IMR-90 (cell line): Measurements from ENCODE around the gene SEMA3C. TPM values are rescaled to one million over a fixed set of nuclear protein-coding genes. Genes with fewer than 3 reads are reported as not detected.

Experiments used
- ATAC-seq: fragments of 200-7000 bp; cut with Tn5 transposase; 2 replicates; pipeline ENCODE4 v1.9.1; 2020; ENCODE audit warnings: low read depth, mild to moderate bottlenecking, moderate library complexity
- BruUV-seq: library from RNA; stranded (reverse); fragments of 400-500 nt; replicated peaks from 2 replicates; lab custom pipeline; 2021; lab: Mats Ljungman, UMichigan
- CTCF ChIA-PET: fragments of 300-600 bp; formaldehyde crosslinking; extraction: SDS; loops from one replicate; lab custom pipeline; 2021; ENCODE audit warnings: antibody characterized with exemption; lab: Yijun Ruan, JAX
- POLR2A ChIA-PET: fragments of 300-600 bp; sonication (Branson Sonifier 250); formaldehyde crosslinking; loops from one replicate; lab custom pipeline; 2022; ENCODE audit warnings: antibody characterized with exemption; ENCODE audit not compliant: unreplicated experiment; lab: Charles Lee
- DNase-seq: peaks from one replicate; pipeline ENCODE4 v3.0.0; 2013
- H2AFZ ChIP-seq: replicated peaks from 2 replicates; pipeline ENCODE3; 2013; ENCODE audit warnings: low read length, mild to moderate bottlenecking; ENCODE audit not compliant: poor library complexity
- H2AK5ac ChIP-seq: 2 replicates; pipeline ENCODE4 v1.6.1; 2013; ENCODE audit warnings: low read depth, low read length, inconsistent platforms
- H2AK9ac ChIP-seq: replicated peaks from 2 replicates; pipeline ENCODE3; 2013; ENCODE audit warnings: mild to moderate bottlenecking, low read depth, low read length, moderate library complexity; ENCODE audit not compliant: poor library complexity
- H2BK120ac ChIP-seq: 2 replicates; pipeline ENCODE4 v1.6.1; 2013; ENCODE audit warnings: low read depth, low read length, inconsistent platforms
- H2BK15ac ChIP-seq: 3 replicates; pipeline ENCODE4 v1.6.1; 2013; ENCODE audit warnings: low read depth, low read length, inconsistent platforms
- H2BK20ac ChIP-seq: 2 replicates; pipeline ENCODE4 v1.6.1; 2013; ENCODE audit warnings: low read depth, mild to moderate bottlenecking, inconsistent platforms, low read length, moderate library complexity
- H2BK5ac ChIP-seq: 2 replicates; pipeline ENCODE4 v1.6.1; 2013; ENCODE audit warnings: mild to moderate bottlenecking, low read depth, low read length, inconsistent platforms; ENCODE audit not compliant: poor library complexity, severe bottlenecking
- H3K14ac ChIP-seq: replicated peaks from 2 replicates; pipeline ENCODE4 v1.6.1; 2013; ENCODE audit warnings: low read depth, low read length, inconsistent platforms
- H3K18ac ChIP-seq: 2 replicates; pipeline ENCODE4 v1.6.1; 2013; ENCODE audit warnings: low read depth, low read length, control low read depth
- H3K23ac ChIP-seq: 2 replicates; pipeline ENCODE4 v1.6.1; 2013; ENCODE audit warnings: low read depth, low read length, inconsistent platforms
- H3K27ac ChIP-seq: 2 replicates; pipeline ENCODE4 v1.5.1; 2013; ENCODE audit warnings: mild to moderate bottlenecking, control low read depth, low read length; ENCODE audit not compliant: insufficient read depth
- H3K27me3 ChIP-seq: 2 replicates; pipeline ENCODE4 v1.6.1; 2013; ENCODE audit warnings: low read length; ENCODE audit not compliant: control insufficient read depth, insufficient read depth
- H3K36me3 ChIP-seq: 2 replicates; pipeline ENCODE4 v1.6.1; 2013; ENCODE audit warnings: low read length, mixed read lengths; ENCODE audit not compliant: control insufficient read depth, insufficient read depth
- H3K4ac ChIP-seq: 2 replicates; pipeline ENCODE4 v1.6.1; 2013; ENCODE audit warnings: low read depth, low read length, inconsistent platforms
- H3K4me1 ChIP-seq: 2 replicates; pipeline ENCODE4 v1.6.1; 2013; ENCODE audit warnings: low read length, mixed read lengths; ENCODE audit not compliant: control insufficient read depth, insufficient read depth
- H3K4me2 ChIP-seq: 2 replicates; pipeline ENCODE4 v1.6.1; 2013; ENCODE audit warnings: low read depth, mild to moderate bottlenecking, control low read depth, low read length, moderate library complexity
- H3K4me3 ChIP-seq: 2 replicates; pipeline ENCODE4 v1.5.1; 2013; ENCODE audit warnings: low read depth, mild to moderate bottlenecking, control low read depth, low read length, moderate library complexity; ENCODE audit not compliant: insufficient read depth
- H3K56ac ChIP-seq: 2 replicates; pipeline ENCODE4 v1.6.1; 2013; ENCODE audit warnings: low read length, inconsistent platforms; ENCODE audit not compliant: insufficient read depth; ENCODE audit errors: extremely low read depth
- H3K79me1 ChIP-seq, 2 experiments: 2 replicates each; pipeline ENCODE4 v1.6.1; 2013; ENCODE audit warnings: low read length in 2 of 2, inconsistent platforms in 1 of 2, low read depth in 1 of 2
- H3K9ac ChIP-seq: 2 replicates; pipeline ENCODE4 v1.6.1; 2013; ENCODE audit warnings: low read depth, low read length, control low read depth
- H3K9me1 ChIP-seq: 2 replicates; pipeline ENCODE4 v1.6.1; 2013; ENCODE audit warnings: low read length, inconsistent platforms; ENCODE audit not compliant: insufficient read depth
- H3K9me3 ChIP-seq: 2 replicates; pipeline ENCODE4 v1.6.1; 2013; ENCODE audit warnings: low read length; ENCODE audit not compliant: control insufficient read depth, insufficient read depth
- H4K20me1 ChIP-seq: 2 replicates; pipeline ENCODE4 v1.6.1; 2013; ENCODE audit warnings: low read length, inconsistent platforms; ENCODE audit not compliant: insufficient read depth
- H4K5ac ChIP-seq: 2 replicates; pipeline ENCODE4 v1.6.1; 2013; ENCODE audit warnings: mild to moderate bottlenecking, low read depth, low read length, control low read depth
- H4K8ac ChIP-seq, 2 experiments: 2 replicates each; pipeline ENCODE4 v1.6.1; 2013; ENCODE audit warnings: low read depth in 2 of 2, low read length in 2 of 2, control low read depth in 1 of 2, inconsistent platforms in 1 of 2
- H4K91ac ChIP-seq: 2 replicates; pipeline ENCODE4 v1.6.1; 2013; ENCODE audit warnings: low read depth, low read length, inconsistent platforms; ENCODE audit not compliant: insufficient read depth
- BHLHE40 ChIP-seq: fragments of 150-350 bp; IDR thresholded peaks from 2 replicates; pipeline ENCODE4 v1.6.1; 2016; ENCODE audit warnings: mild to moderate bottlenecking, low read depth, low read length
- CEBPB ChIP-seq: IDR thresholded peaks from 2 replicates; pipeline ENCODE4 v1.6.1; 2012; ENCODE audit warnings: low read depth, low read length, improper control_type of control experiment
- CHD1 ChIP-seq: IDR thresholded peaks from 2 replicates; pipeline ENCODE4 v1.6.1; 2012; ENCODE audit warnings: low read depth, low read length, improper control_type of control experiment
- CTCF ChIP-seq: conservative IDR thresholded peaks from 2 replicates; pipeline ENCODE4 v1.5.1; 2012; ENCODE audit warnings: mild to moderate bottlenecking, low read depth, low read length, improper control_type of control experiment
- ELK1 ChIP-seq: fragments of 150-350 bp; IDR thresholded peaks from 2 replicates; pipeline ENCODE4 v1.6.1; 2016; ENCODE audit warnings: low read depth, mild to moderate bottlenecking, low read length, moderate library complexity, borderline replicate concordance
- FOS ChIP-seq: fragments of 150-350 bp; IDR thresholded peaks from 2 replicates; pipeline ENCODE4 v1.6.1; 2016; ENCODE audit warnings: low read depth, low read length
- MAFK ChIP-seq: IDR thresholded peaks from 2 replicates; pipeline ENCODE4 v1.6.1; 2012; ENCODE audit warnings: low read depth, low read length, improper control_type of control experiment
- MAZ ChIP-seq: IDR thresholded peaks from 2 replicates; pipeline ENCODE4 v1.6.1; 2012; ENCODE audit warnings: low read depth, mild to moderate bottlenecking, low read length, improper control_type of control experiment, moderate library complexity, borderline replicate concordance
- MXI1 ChIP-seq: IDR thresholded peaks from 2 replicates; pipeline ENCODE4 v1.6.1; 2012; ENCODE audit warnings: low read depth, mild to moderate bottlenecking, low read length, moderate library complexity, borderline replicate concordance
- NFE2L2 ChIP-seq: fragments of 150-350 bp; IDR thresholded peaks from 2 replicates; pipeline ENCODE4 v1.6.1; 2016; ENCODE audit warnings: low read depth, mild to moderate bottlenecking, low read length
- POLR2A ChIP-seq: IDR thresholded peaks from 2 replicates; pipeline ENCODE4 v1.6.1; 2012; ENCODE audit warnings: mild to moderate bottlenecking, low read depth, low read length
- RAD21 ChIP-seq: IDR thresholded peaks from 2 replicates; pipeline ENCODE4 v1.6.1; 2012; ENCODE audit warnings: low read length, improper control_type of control experiment
- RCOR1 ChIP-seq: IDR thresholded peaks from 2 replicates; pipeline ENCODE4 v1.6.1; 2012; ENCODE audit warnings: mild to moderate bottlenecking, low read length, improper control_type of control experiment; ENCODE audit not compliant: insufficient replicate concordance
- RFX5 ChIP-seq: IDR thresholded peaks from 2 replicates; pipeline ENCODE4 v1.8.0; 2012; ENCODE audit warnings: low read depth, mild to moderate bottlenecking, low read length, moderate library complexity
- SMC3 ChIP-seq: fragments of 150-350 bp; IDR thresholded peaks from 2 replicates; pipeline ENCODE4 v1.6.1; 2016; ENCODE audit warnings: low read depth, mild to moderate bottlenecking, antibody characterized with exemption, low read length, moderate library complexity
- USF2 ChIP-seq: fragments of 150-350 bp; IDR thresholded peaks from 2 replicates; pipeline ENCODE4 v1.6.1; 2017; ENCODE audit warnings: mild to moderate bottlenecking, antibody characterized with exemption, low read length, low read depth
- WGBS, 2 experiments: methylation state at CpG; one replicate each; pipeline versions ENCODE4 v1.1.5 to v1.1.7; 2013; ENCODE audit warnings: missing lambda C conversion rate in 2 of 2; ENCODE audit not compliant: insufficient read length in 1 of 2; ENCODE audit errors: extremely low coverage in 2 of 2; 5-methylcytosine and 5-hydroxymethylcytosine counted together
- dilution Hi-C: fragments of 300-500 bp; cut with HindIII; formaldehyde crosslinking; loops from one replicate; pipeline ENCODE4 v1.14.3; 2018; ENCODE audit warnings: low sequenced_read_pairs; ENCODE audit not compliant: unreplicated experiment
- in situ Hi-C: fragments of 300-500 bp; cut with MboI; formaldehyde crosslinking; loops from 3 replicates; pipeline ENCODE4 v1.14.3; 2019; ENCODE audit warnings: low sequenced_read_pairs, inconsistent platforms, mixed read lengths
- intact Hi-C: fragments of 100-400 bp; cut with micrococcal nuclease; formaldehyde crosslinking; loops from 2 replicates; pipeline ENCODE4 v1.10.0; 2022
- polyA plus RNA-seq, 3 experiments: library from polyadenylated mRNA; depleted of rRNA; stranded (reverse); fragments of >200 nt; gene quantifications; 2 replicates each; pipeline ENCODE4 v1.2.3, GENCODE V29; 2012; ENCODE audit warnings: low replicate concordance in 1 of 3
- total RNA-seq: library from RNA; depleted of rRNA; stranded (reverse); fragments of >200 nt; gene quantifications from 2 replicates; pipeline ENCODE4 v1.2.3, GENCODE V29; 2012

The SEMA3C gene
- total and polyA plus RNA-seq, 2 of the 4 experiments (the other 2 are of a cell fraction), result 21.2 to 97.1 TPM

- Histone ChIP-seq H3K4ac (no peak overlapping the region), H3K36me3 (no peaks in the 10 kb centered on the region), H4K91ac (no peak overlapping the region), H2BK20ac (no peak overlapping the region), H3K4me1 (no peaks in the 10 kb centered on the region), H3K56ac (no peak overlapping the region), H3K4me3 (no peak overlapping the region), H2AFZ (no peak overlapping the region), H3K79me1 (peaks cover 0 to 26% of the 10 kb centered on the region in 2 experiments; a peak in 2 of 4 replicates), H2BK15ac (no peak overlapping the region), H4K5ac (no peak overlapping the region), H3K9ac (no peak overlapping the region), H2BK5ac (no peak overlapping the region), H3K9me3 (no peaks in the 10 kb centered on the region), H3K18ac (no peak overlapping the region; the same call in 1 of the 2 replicates), H2AK5ac (no peak overlapping the region), H3K27me3 (no peaks in the 10 kb centered on the region), H4K8ac (no peak overlapping the region), H4K20me1 (no peaks in the 10 kb centered on the region), H3K14ac (no peak overlapping the region; the same call in 1 of the 2 replicates), H2BK120ac (no peak overlapping the region), H3K23ac (peak overlapping the region; percentile 79; the same call in 1 of the 2 replicates), H2AK9ac (no peak overlapping the region), H3K27ac (no peak overlapping the region), H3K9me1 (no peaks in the 10 kb centered on the region), H3K4me2 (no peak overlapping the region)
- no TSS peak for BruUV-seq
- in situ Hi-C loops (no loop called here), intact Hi-C loops (no loop called here), dilution Hi-C loops (no loop called here)
- no peak for ATAC-seq
- WGBS, 2 experiments, result no CpG with 5 or more reads among the region's 1 CpG
- TF ChIP-seq RFX5 (no peak), POLR2A (no peak), CTCF (no peak), NFE2L2 (no peak), RCOR1 (no peak), CEBPB (no peak), RAD21 (no peak), ELK1 (no peak), USF2 (no peak), CHD1 (no peak), MAZ (no peak), BHLHE40 (no peak), FOS (no peak), MAFK (no peak), MXI1 (no peak), SMC3 (no peak)
- ChIA-PET CTCF (no interaction called here), POLR2A (interaction anchor here (0.6 to 1.7 kb wide), 2 partner anchors 9 to 257 kb away, joined by 5 read pairs; partner anchors contain the start of gene SEMA3C)
- DNase-seq, result no peak
These were observed 8.6 kb downstream of the SEMA3C start for GRCh38 chr7:80910228-80910627.
